Esophagus muscularis mucosa (tissue), 3 donors: ENCODE results near the gene RCBTB2.

Source experiments
- POLR2A ChIP-seq: fragments of 450-650 bp; IDR thresholded peaks from one replicate; pipeline ENCODE4 v1.6.1; 2017; ENCODE audit warnings: antibody characterized with exemption, moderate library complexity, mild to moderate bottlenecking, low read depth
- POLR2AphosphoS5 ChIP-seq, 2 donors: sonication (generic); formaldehyde crosslinking; IDR thresholded peaks; one replicate each; pipeline ENCODE4 v1.6.1; 2017; ENCODE audit warnings: antibody characterized with exemption in 2 of 2
- TF ChIP-seq, protein P1 (sequence below), 3 experiments: fragments of 200-600 bp in 2 of 3; fragments of 450-650 bp in 1 of 3; sonication (generic) in 2 of 3; IDR thresholded peaks; one replicate each; pipeline ENCODE4 v1.5.1; 2017 to 2019; ENCODE audit warnings: antibody characterized with exemption in 3 of 3, mild to moderate bottlenecking in 2 of 3, moderate library complexity in 1 of 3

DNA sequence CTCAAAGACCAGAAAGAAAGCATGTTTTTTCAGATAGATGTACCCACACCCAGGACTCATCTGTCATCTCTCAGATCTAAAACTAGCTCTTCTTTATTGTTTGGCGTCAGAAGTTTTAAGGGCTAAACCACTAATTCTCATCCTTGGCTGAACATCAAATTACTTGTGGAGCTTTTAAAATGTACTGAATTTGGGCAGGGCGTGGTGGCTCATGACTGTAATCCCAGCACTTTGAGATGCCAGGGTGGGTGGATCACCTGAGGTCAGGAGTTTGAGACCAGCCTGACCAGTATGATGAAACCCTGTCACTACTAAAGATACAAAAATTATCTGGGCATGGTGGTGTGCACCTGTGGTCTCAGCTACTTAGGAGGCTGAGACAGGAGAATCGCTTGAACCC is 47.4 kb downstream of the RCBTB2 start:
- TF ChIP-seq, protein P1, sequence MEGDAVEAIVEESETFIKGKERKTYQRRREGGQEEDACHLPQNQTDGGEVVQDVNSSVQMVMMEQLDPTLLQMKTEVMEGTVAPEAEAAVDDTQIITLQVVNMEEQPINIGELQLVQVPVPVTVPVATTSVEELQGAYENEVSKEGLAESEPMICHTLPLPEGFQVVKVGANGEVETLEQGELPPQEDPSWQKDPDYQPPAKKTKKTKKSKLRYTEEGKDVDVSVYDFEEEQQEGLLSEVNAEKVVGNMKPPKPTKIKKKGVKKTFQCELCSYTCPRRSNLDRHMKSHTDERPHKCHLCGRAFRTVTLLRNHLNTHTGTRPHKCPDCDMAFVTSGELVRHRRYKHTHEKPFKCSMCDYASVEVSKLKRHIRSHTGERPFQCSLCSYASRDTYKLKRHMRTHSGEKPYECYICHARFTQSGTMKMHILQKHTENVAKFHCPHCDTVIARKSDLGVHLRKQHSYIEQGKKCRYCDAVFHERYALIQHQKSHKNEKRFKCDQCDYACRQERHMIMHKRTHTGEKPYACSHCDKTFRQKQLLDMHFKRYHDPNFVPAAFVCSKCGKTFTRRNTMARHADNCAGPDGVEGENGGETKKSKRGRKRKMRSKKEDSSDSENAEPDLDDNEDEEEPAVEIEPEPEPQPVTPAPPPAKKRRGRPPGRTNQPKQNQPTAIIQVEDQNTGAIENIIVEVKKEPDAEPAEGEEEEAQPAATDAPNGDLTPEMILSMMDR (IDR thresholded peaks at IDR 0.05): no peak
- TF ChIP-seq POLR2A: no peak
- TF ChIP-seq POLR2AphosphoS5 (IDR thresholded peaks at IDR 0.05): no peak
